Adrenal gland (tissue), 12 donors: Measurements from ENCODE around the gene PFDN6. TPM values are rescaled to one million over a fixed set of nuclear protein-coding genes. Genes with fewer than 3 reads are reported as not detected.

Experiments
- DNase-seq, 7 donors: peaks; one replicate each; pipeline ENCODE4 v3.0.0-alpha.2; 2019 to 2020
- H3K27ac ChIP-seq, 5 donors: fragments of 200-600 bp; sonication (generic) in 4 of 5; 1 replicate in 3 of 5; 2 replicates in 2 of 5; pipeline versions ENCODE4 v1.5.1 to v1.8.0; 2016 to 2020; ENCODE audit warnings: mild to moderate bottlenecking in 1 of 5
- H3K27me3 ChIP-seq: fragments of 200-600 bp; 2 replicates; pipeline ENCODE4 v1.8.0; 2021
- H3K36me3 ChIP-seq, 2 donors: fragments of 200-600 bp; replicated peaks in 1 of 2; 1 replicate in 1 of 2; 2 replicates in 1 of 2; pipeline versions ENCODE4 v1.5.1 to v1.8.0; 2018 to 2022
- H3K4me1 ChIP-seq, 2 donors: fragments of 200-600 bp; replicated peaks in 1 of 2; 1 replicate in 1 of 2; 2 replicates in 1 of 2; pipeline versions ENCODE4 v1.5.1 to v1.8.0; 2018 to 2021
- H3K4me3 ChIP-seq, 4 donors: fragments of 200-600 bp; sonication (generic) in 3 of 4; one replicate each; pipeline ENCODE4 v1.5.1; 2016 to 2018
- H3K9me3 ChIP-seq, 3 donors: fragments of 200-600 bp; sonication (generic) in 1 of 3; replicated peaks in 1 of 3; 1 replicate in 2 of 3; 2 replicates in 1 of 3; pipeline versions ENCODE4 v1.5.1 to v1.8.0; 2016 to 2021
- CTCF ChIP-seq, 6 experiments: fragments of 450-650 bp in 4 of 6; fragments of 200-600 bp in 2 of 6; sonication (generic) in 1 of 6; IDR thresholded peaks; 1 replicate in 5 of 6; 2 replicates in 1 of 6; pipeline versions ENCODE4 v1.5.1 to v1.8.0; 2016 to 2021; ENCODE audit warnings: antibody characterized with exemption in 6 of 6, mild to moderate bottlenecking in 2 of 6, moderate library complexity in 1 of 6
- POLR2A ChIP-seq, 2 donors: fragments of 450-650 bp; IDR thresholded peaks; one replicate each; pipeline ENCODE4 v1.6.1; 2017; ENCODE audit warnings: antibody characterized with exemption in 2 of 2, mild to moderate bottlenecking in 2 of 2, moderate library complexity in 1 of 2
- WGBS, 4 donors: extraction: QIAGEN DNeasy Blood & Tissue Kit in 2 of 4; methylation state at CpG; one replicate each; pipeline versions ENCODE4 v1.1.5 to v1.1.7; 2013 to 2017; 5-methylcytosine and 5-hydroxymethylcytosine counted together
- intact Hi-C, 2 donors: fragments of 100-400 bp; cut with DNase I; formaldehyde crosslinking; loops; one replicate each; pipeline versions ENCODE4 v1.14.1 to v1.15.0; 2022 to 2023
- polyA plus RNA-seq, 3 donors: library from polyadenylated mRNA; stranded (reverse); fragments of 200-250 nt in 2 of 3; fragments of 350-450 nt in 1 of 3; fragmentation: Illumina TruSeq in 1 of 3; extraction: RNeasy Lipid Tissue Mini Kit (QIAGEN cat#74804) in 1 of 3; gene quantifications; one replicate each; pipeline ENCODE4 v1.2.3, GENCODE V29; 2013 to 2014
- total RNA-seq, 9 donors: library from RNA; depleted of rRNA in 4 of 9; stranded (reverse); fragments of >200 nt in 4 of 9; fragments of 120-200 nt in 1 of 9; fragmentation: NEBNext Ultra II Directional in 1 of 9; extraction: Animal tissue kit (Norgen Biotek cat#: 25700) in 1 of 9; gene quantifications; one replicate each; pipeline versions ENCODE4 v1.1.0 to v1.2.4, GENCODE V29; 2013 to 2023
- donor health status: healthy with polysubstance abuse.
- donor health status: Bipolar disorder and iron deficiency.
- donor health status: DM: yes; HTN: yes; CAD: no.
- donor health status: DM: no; HTN: no; CAD: no.
- donor health status: DM: no; HTN: no; CAD: no.
- donor health status: DM: yes; HTN: yes; CAD: no.

Gene PFDN6
- total and polyA plus RNA-seq, 12 donors: 6.8 to 830 (median 67.6) TPM

GRCh38 chr6:33320315-33321181, 31.1 kb downstream of the PFDN6 start:
- Histone ChIP-seq H3K4me1 (peaks cover 43 to 62% of the 10 kb centered on the region in 2 donors), H3K36me3 (peaks cover 0 to 32% of the 10 kb centered on the region in 2 donors), H3K27ac (peak overlapping the region; percentile 62 to 96 (median 90)), H3K9me3 (no peaks in the 10 kb centered on the region), H3K4me3 (no peak overlapping the region), H3K27me3 (no peaks in the 10 kb centered on the region)
- 54 to 69% (median 62%) methylated on average over 23 to 32 of the region's 32 CpGs for WGBS, 4 donors
- intact Hi-C loops: no loop called here
- peak; percentile 87 to 97 (median 94) for DNase-seq
- no peak for TF ChIP-seq CTCF (IDR thresholded peaks at IDR 0.05)
- TF ChIP-seq POLR2A (IDR thresholded peaks at IDR 0.05): peak in 1 of 2 donors; percentile 82

- Histone ChIP-seq H3K4me3 (no peak overlapping the region), H3K4me1 (peaks cover 43 to 61% of the 10 kb centered on the region in 2 donors)
These were observed 31.8 kb downstream of the PFDN6 start for GRCh38 chr6:33321227-33321626.

GRCh38 chr6:33323623-33323948, 34.2 kb downstream of the PFDN6 start:
- WGBS, 4 donors: 0 to 2% (median 1%) methylated on average over 12 of the region's 12 CpGs
- Histone ChIP-seq H3K27me3 (no peaks in the 10 kb centered on the region), H3K9me3 (no peaks in the 10 kb centered on the region), H3K4me1 (peaks cover 31 to 45% of the 10 kb centered on the region in 2 donors), H3K36me3 (peaks cover 0 to 24% of the 10 kb centered on the region in 2 donors), H3K4me3 (peak overlapping the region in 2 of 4 donors; percentile 74 to 78), H3K27ac (peak overlapping the region in 4 of 5 donors; percentile 72 to 94 (median 84))
- intact Hi-C loops: no loop called here
- DNase-seq: no peak
- TF ChIP-seq CTCF (IDR thresholded peaks at IDR 0.05) (no peak), POLR2A (IDR thresholded peaks at IDR 0.05) (no peak)

More at GRCh38 chr6:33321227-33321626, 31.8 kb downstream of the PFDN6 start:
- no peak for TF ChIP-seq CTCF (IDR thresholded peaks at IDR 0.05)
- TF ChIP-seq POLR2A (IDR thresholded peaks at IDR 0.05): no peak
- H3K27me3 ChIP-seq: no peaks in the 10 kb centered on the region
- WGBS, 4 donors: 73 to 86% (median 78%) methylated on average over 9 of the region's 9 CpGs
- no peak for DNase-seq
- peaks cover 0 to 28% of the 10 kb centered on the region in 2 donors for H3K36me3 ChIP-seq
- no peaks in the 10 kb centered on the region for H3K9me3 ChIP-seq
- intact Hi-C loops: no loop called here
- H3K27ac ChIP-seq: peak overlapping the region; percentile 62 to 96 (median 90)

- Histone ChIP-seq H3K27ac (no peak overlapping the region), H3K36me3 (peaks cover 0 to 18% of the 10 kb centered on the region in 2 donors), H3K9me3 (no peaks in the 10 kb centered on the region), H3K4me3 (peak overlapping the region in 1 of 4 donors; percentile 74), H3K27me3 (no peaks in the 10 kb centered on the region), H3K4me1 (peaks cover 27 to 39% of the 10 kb centered on the region in 2 donors)
- no peak for DNase-seq
- TF ChIP-seq CTCF (IDR thresholded peaks at IDR 0.05) (no peak), POLR2A (IDR thresholded peaks at IDR 0.05) (no peak)
- 13 to 26% (median 20%) methylated on average over 7 of the region's 7 CpGs for WGBS, 4 donors
- intact Hi-C loops: no loop called here
These were observed 34.7 kb downstream of the PFDN6 start for GRCh38 chr6:33324125-33324524.
